Endothelial cell (in vitro differentiated cells): ENCODE measurements around the gene SEMA4B. TPM values are rescaled to one million over a fixed set of nuclear protein-coding genes. Genes with fewer than 3 reads are reported as not detected.
A peak's percentile ranks its signal among the peaks of the same experiment; 100 is the strongest.

Experiments
- DNase-seq: peaks from one replicate; pipeline ENCODE4 v3.0.0; 2021; ENCODE audit warnings: low spot score
- H3K27ac Mint-ChIP-seq: one replicate; pipeline ENCODE4 v1.8.0; 2021; ENCODE audit warnings: mixed read lengths, inconsistent platforms; ENCODE audit not compliant: unreplicated experiment
- H3K27me3 Mint-ChIP-seq: one replicate; pipeline ENCODE4 v1.8.0; 2021; ENCODE audit warnings: mild to moderate bottlenecking, moderate library complexity, mixed read lengths, inconsistent platforms; ENCODE audit not compliant: unreplicated experiment
- H3K36me3 Mint-ChIP-seq: one replicate; pipeline ENCODE4 v1.8.0; 2021; ENCODE audit warnings: mild to moderate bottlenecking, low read depth, mixed read lengths, inconsistent platforms; ENCODE audit not compliant: unreplicated experiment
- H3K4me1 Mint-ChIP-seq: one replicate; pipeline ENCODE4 v1.8.0; 2021; ENCODE audit warnings: mild to moderate bottlenecking, mixed read lengths, inconsistent platforms; ENCODE audit not compliant: unreplicated experiment
- H3K4me3 Mint-ChIP-seq: one replicate; pipeline ENCODE4 v1.8.0; 2021; ENCODE audit warnings: mild to moderate bottlenecking, mixed read lengths, inconsistent platforms; ENCODE audit not compliant: unreplicated experiment
- H3K9me3 Mint-ChIP-seq: one replicate; pipeline ENCODE4 v1.8.0; 2021; ENCODE audit warnings: mixed read lengths, inconsistent platforms; ENCODE audit not compliant: unreplicated experiment
- CTCF ChIP-seq: fragments of 200-600 bp; sonication (generic); IDR thresholded peaks from one replicate; pipeline ENCODE4 v1.5.0; 2021; ENCODE audit warnings: antibody characterized with exemption; ENCODE audit not compliant: unreplicated experiment
- total RNA-seq: library from RNA; stranded (reverse); fragmentation: NEBNext Ultra II Directional; extraction: Animal tissue kit (Norgen Biotek cat#: 25700); gene quantifications from one replicate; pipeline ENCODE4 v1.2.1, GENCODE V29; 2021; ENCODE audit not compliant: unreplicated experiment

The SEMA4B gene
- total RNA-seq, 1 donor from 2014 or later: 11.2 TPM

- Mint-ChIP-seq H3K27ac (peak within 1 kb of the TSS; percentile 94), H3K36me3 (peaks cover 4% of the 10 kb centered on the region), H3K27me3 (peaks cover 12% of the 10 kb centered on the region), H3K9me3 (no peaks in the 10 kb centered on the region), H3K4me3 (peak within 1 kb of the TSS; percentile 96), H3K4me1 (peaks cover 46% of the 10 kb centered on the region)
- TF ChIP-seq CTCF: no peak
- DNase-seq: peak; percentile 87
These were observed 64.3 kb downstream of the SEMA4B start, which contains the start of gene NGRN for GRCh38 chr15:90265271-90266060. NGRN (plus strand) TSS chr15:90265672; CDS start chr15:90265713, 41 bp downstream.

GRCh38 chr15:90266061-90266431 is 64.9 kb downstream of the SEMA4B start:
- Mint-ChIP-seq H3K4me3 (peak overlapping the region; percentile 96), H3K27me3 (peaks cover 12% of the 10 kb centered on the region), H3K4me1 (peaks cover 49% of the 10 kb centered on the region), H3K27ac (peak overlapping the region; percentile 94), H3K36me3 (peaks cover 5% of the 10 kb centered on the region), H3K9me3 (no peaks in the 10 kb centered on the region)
- peak; percentile 42 for DNase-seq
- TF ChIP-seq CTCF: no peak

- Mint-ChIP-seq H3K27ac (peak overlapping the region; percentile 81), H3K9me3 (no peaks in the 10 kb centered on the region), H3K36me3 (peaks cover 9% of the 10 kb centered on the region), H3K4me3 (peak overlapping the region; percentile 96), H3K4me1 (peaks cover 51% of the 10 kb centered on the region), H3K27me3 (peaks cover 9% of the 10 kb centered on the region)
- TF ChIP-seq CTCF: no peak
- no peak for DNase-seq
These were observed 65.4 kb downstream of the SEMA4B start for GRCh38 chr15:90266485-90266884.

GRCh38 chr15:90268415-90268814 is 67.3 kb downstream of the SEMA4B start:
- peaks cover 9% of the 10 kb centered on the region for H3K27me3 Mint-ChIP-seq
- H3K4me3 Mint-ChIP-seq: peak overlapping the region; percentile 67
- no peaks in the 10 kb centered on the region for H3K9me3 Mint-ChIP-seq
- TF ChIP-seq CTCF: no peak
- peaks cover 18% of the 10 kb centered on the region for H3K36me3 Mint-ChIP-seq
- H3K27ac Mint-ChIP-seq: peak overlapping the region; percentile 89
- peaks cover 50% of the 10 kb centered on the region for H3K4me1 Mint-ChIP-seq
- DNase-seq: no peak

GRCh38 chr15:90270502-90271150 is 69.5 kb downstream of the SEMA4B start:
- peaks cover 24% of the 10 kb centered on the region for H3K36me3 Mint-ChIP-seq
- H3K4me1 Mint-ChIP-seq: peaks cover 40% of the 10 kb centered on the region
- DNase-seq: no peak
- H3K27me3 Mint-ChIP-seq: peaks cover 5% of the 10 kb centered on the region
- H3K9me3 Mint-ChIP-seq: no peaks in the 10 kb centered on the region
- H3K27ac Mint-ChIP-seq: no peak overlapping the region
- no peak overlapping the region for H3K4me3 Mint-ChIP-seq
- no peak for TF ChIP-seq CTCF
